HFFc6 (cell line): ENCODE results near the gene PPFIA3. TPM values are rescaled to one million over a fixed set of nuclear protein-coding genes. Genes with fewer than 3 reads are reported as not detected.
"Not testable (repeated sequence)": the region's sequence is repeated elsewhere in the genome, so short reads cannot be mapped to it uniquely, and the experiment has no call there.

Experiments used
- DNase-seq: peaks from one replicate; pipeline ENCODE4 v3.0.0-alpha.2; 2018
- H3K27ac Mint-ChIP-seq: 2 replicates; pipeline ENCODE4 v1.8.0; 2020; ENCODE audit warnings: mild to moderate bottlenecking, mixed read lengths
- H3K27me3 Mint-ChIP-seq: 2 replicates; pipeline ENCODE4 v1.8.0; 2021; ENCODE audit warnings: mild to moderate bottlenecking, moderate library complexity, mixed read lengths; ENCODE audit not compliant: insufficient read depth
- H3K36me3 Mint-ChIP-seq: 2 replicates; pipeline ENCODE4 v1.8.0; 2021; ENCODE audit warnings: low read depth, mixed read lengths
- H3K4me1 Mint-ChIP-seq: 2 replicates; pipeline ENCODE4 v1.8.0; 2020; ENCODE audit warnings: low read depth, mixed read lengths
- H3K4me3 Mint-ChIP-seq: 2 replicates; pipeline ENCODE4 v1.8.0; 2020; ENCODE audit warnings: mild to moderate bottlenecking, moderate library complexity, mixed read lengths
- H3K9me3 Mint-ChIP-seq: 2 replicates; pipeline ENCODE4 v1.8.0; 2020; ENCODE audit warnings: mild to moderate bottlenecking, mixed read lengths
- total RNA-seq, 6 experiments: library from RNA; stranded (reverse); fragmentation: NEBNext Ultra II Directional; extraction: Animal tissue kit (Norgen Biotek cat#: 25700); gene quantifications; 2 replicates in 1 of 6; 3 replicates in 5 of 6; pipeline ENCODE4 v1.2.3, GENCODE V29; 2021
- TF ChIP-seq, protein P1 (sequence below): fragments of 200-600 bp; sonication (generic); IDR thresholded peaks from 2 replicates; pipeline ENCODE4 v1.5.0; 2021; ENCODE audit warnings: antibody characterized with exemption, mild to moderate bottlenecking

The PPFIA3 gene
- total RNA-seq, 6 experiments from 2014 or later = 1.9 to 2.4 (median 2.3) TPM

DNA sequence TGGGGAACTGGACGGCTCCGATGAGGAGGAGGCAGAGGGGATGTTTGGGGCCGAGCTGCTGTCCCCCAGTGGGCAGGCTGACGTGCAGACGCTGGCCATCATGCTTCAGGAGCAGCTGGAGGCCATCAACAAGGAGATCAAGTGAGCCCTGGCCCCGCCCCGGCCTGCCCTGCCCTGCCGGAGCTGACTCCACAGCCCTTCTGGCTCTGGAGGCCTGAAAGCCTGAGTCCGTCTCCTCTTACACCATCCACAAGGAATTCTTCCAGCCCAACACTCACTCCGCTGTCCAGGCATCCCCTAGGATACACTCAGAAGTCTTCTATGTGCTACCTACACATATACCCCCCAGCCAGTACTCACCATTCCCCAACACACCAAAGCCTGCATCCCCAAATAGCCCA, 17.4 kb downstream of the PPFIA3 start:
- Mint-ChIP-seq H3K27me3 (peaks cover 10% of the 10 kb centered on the region), H3K36me3 (no peaks in the 10 kb centered on the region), H3K27ac (no peak overlapping the region), H3K9me3 (no peaks in the 10 kb centered on the region), H3K4me3 (no peak overlapping the region), H3K4me1 (no peaks in the 10 kb centered on the region)
- TF ChIP-seq, protein P1, sequence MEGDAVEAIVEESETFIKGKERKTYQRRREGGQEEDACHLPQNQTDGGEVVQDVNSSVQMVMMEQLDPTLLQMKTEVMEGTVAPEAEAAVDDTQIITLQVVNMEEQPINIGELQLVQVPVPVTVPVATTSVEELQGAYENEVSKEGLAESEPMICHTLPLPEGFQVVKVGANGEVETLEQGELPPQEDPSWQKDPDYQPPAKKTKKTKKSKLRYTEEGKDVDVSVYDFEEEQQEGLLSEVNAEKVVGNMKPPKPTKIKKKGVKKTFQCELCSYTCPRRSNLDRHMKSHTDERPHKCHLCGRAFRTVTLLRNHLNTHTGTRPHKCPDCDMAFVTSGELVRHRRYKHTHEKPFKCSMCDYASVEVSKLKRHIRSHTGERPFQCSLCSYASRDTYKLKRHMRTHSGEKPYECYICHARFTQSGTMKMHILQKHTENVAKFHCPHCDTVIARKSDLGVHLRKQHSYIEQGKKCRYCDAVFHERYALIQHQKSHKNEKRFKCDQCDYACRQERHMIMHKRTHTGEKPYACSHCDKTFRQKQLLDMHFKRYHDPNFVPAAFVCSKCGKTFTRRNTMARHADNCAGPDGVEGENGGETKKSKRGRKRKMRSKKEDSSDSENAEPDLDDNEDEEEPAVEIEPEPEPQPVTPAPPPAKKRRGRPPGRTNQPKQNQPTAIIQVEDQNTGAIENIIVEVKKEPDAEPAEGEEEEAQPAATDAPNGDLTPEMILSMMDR = no peak
- DNase-seq = no peak

DNA sequence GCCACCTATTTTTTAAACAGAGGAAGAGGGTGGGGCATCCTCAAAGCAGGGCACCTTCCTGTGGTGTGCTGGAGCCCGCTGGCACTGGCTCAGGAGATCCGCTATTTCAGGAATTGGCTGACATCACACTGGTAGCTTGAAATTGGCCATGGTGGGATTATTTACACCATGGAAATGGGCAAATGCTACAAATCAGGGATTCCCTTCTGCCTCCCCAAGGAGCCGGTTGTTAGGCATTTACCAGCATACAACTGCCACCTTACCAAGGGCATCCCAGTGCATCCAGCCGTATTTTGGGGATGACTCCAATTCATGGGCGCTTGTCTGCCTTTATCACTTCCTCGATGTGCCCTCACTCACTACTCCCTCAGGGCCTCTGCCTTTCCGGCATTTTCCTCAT, 21.6 kb downstream of the PPFIA3 start:
- H3K4me1 Mint-ChIP-seq = peaks cover 24% of the 10 kb centered on the region
- TF ChIP-seq, protein P1 = no peak
- H3K9me3 Mint-ChIP-seq = no peaks in the 10 kb centered on the region
- H3K36me3 Mint-ChIP-seq = no peaks in the 10 kb centered on the region
- no peak overlapping the region for H3K27ac Mint-ChIP-seq
- DNase-seq = no peak
- H3K4me3 Mint-ChIP-seq = peak overlapping the region; percentile 28; the same call in 1 of the 2 replicates
- peaks cover 8% of the 10 kb centered on the region for H3K27me3 Mint-ChIP-seq

DNA sequence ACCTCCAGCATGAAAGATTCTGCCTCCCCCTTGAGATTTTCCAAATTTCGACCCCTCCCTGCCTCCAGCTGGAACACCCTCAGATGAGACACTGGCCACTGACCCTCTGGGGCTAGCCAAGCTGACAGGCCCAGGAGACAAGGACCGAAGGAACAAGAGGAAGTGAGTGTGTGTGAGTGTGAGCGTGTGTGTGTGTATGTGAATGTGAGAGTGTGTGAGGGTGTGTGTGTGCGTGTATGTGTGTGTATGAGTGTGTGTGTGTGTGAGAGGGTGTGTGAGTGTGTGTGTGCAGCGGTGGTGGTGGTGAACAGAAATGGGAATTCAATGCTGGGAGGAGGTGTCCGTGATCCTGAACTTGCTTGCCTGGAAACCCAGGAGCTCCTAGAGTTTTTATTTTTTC, 22.0 kb downstream of the PPFIA3 start:
- Mint-ChIP-seq H3K4me1 (peaks cover 28% of the 10 kb centered on the region), H3K36me3 (no peaks in the 10 kb centered on the region), H3K9me3 (no peaks in the 10 kb centered on the region), H3K27ac (no peak overlapping the region), H3K27me3 (peaks cover 6% of the 10 kb centered on the region), H3K4me3 (peak overlapping the region; percentile 28)
- TF ChIP-seq, protein P1 = no peak
- no peak for DNase-seq

DNA sequence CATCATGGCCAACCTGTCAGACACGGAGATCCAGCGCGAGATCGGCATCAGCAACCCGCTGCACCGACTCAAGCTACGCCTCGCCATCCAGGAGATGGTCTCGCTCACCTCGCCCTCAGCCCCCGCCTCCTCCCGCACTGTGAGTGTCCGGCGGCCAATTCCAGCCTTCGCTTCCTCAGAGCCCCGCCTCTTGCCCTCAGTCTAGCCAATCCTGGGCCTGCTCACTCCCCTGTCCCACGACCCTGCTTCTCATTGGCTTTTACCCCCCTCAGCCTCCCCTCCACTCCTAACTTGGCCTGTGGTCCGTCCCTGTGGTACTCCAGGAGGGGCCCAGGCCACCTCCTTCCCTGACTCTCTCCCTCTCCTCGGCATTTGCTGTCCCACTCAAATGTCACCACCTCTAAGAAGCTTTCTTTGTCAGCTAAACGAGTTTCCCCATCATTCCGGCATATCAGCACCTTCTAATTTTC, 23.6 kb downstream of the PPFIA3 start:
- Mint-ChIP-seq H3K27ac (peak overlapping the region; percentile 52), H3K9me3 (no peaks in the 10 kb centered on the region), H3K27me3 (peaks cover 4% of the 10 kb centered on the region), H3K4me1 (peaks cover 30% of the 10 kb centered on the region), H3K36me3 (no peaks in the 10 kb centered on the region), H3K4me3 (peak overlapping the region; percentile 95)
- peak; percentile 85 for DNase-seq
- TF ChIP-seq, protein P1 = no peak

DNA sequence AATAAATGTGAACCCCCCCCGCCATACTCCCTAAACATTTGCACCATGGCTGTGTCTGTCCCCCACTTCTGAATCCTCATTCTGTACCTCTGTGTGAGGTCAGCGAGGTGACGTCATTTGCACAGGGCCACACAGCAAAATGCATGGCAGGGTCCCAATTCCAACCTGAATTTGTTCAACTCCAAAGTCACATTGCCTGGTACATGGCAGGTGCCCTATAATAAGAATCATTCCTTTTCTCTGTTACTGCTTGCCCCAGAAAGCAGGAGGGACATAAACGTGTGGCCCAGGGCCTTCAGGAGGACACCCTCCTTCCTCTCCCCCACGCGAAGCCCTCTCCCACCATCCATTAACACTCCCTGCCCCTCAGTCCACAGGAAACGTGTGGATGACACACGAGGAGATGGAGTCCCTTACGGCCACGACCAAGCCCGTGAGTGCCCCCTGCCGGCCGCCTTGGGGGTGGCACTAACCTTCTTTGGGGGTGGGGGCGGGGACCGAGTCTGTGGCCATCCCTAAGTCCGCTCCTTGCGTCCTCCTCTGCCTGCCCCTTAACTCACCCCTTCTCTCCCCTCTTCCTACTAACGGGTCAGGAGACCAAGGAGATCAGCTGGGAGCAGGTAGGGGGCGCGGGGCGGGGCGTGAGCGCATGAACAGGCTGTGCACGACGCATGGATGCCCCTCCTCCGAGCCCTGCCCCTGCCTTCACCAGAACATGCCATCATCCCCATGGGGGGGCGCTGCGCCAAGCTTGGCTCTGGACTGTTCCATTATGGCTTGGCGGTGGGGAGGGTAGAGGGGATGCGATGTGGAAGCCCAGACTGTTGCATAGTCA, 26.4 kb downstream of the PPFIA3 start:
- no peaks in the 10 kb centered on the region for H3K9me3 Mint-ChIP-seq
- DNase-seq = peak; percentile 55
- peak overlapping the region; percentile 58 for H3K27ac Mint-ChIP-seq
- H3K27me3 Mint-ChIP-seq = peaks cover 2% of the 10 kb centered on the region
- peak overlapping the region; percentile 63 for H3K4me3 Mint-ChIP-seq
- TF ChIP-seq, protein P1 = peak; percentile 96
- H3K4me1 Mint-ChIP-seq = peaks cover 37% of the 10 kb centered on the region
- H3K36me3 Mint-ChIP-seq = no peaks in the 10 kb centered on the region

DNA sequence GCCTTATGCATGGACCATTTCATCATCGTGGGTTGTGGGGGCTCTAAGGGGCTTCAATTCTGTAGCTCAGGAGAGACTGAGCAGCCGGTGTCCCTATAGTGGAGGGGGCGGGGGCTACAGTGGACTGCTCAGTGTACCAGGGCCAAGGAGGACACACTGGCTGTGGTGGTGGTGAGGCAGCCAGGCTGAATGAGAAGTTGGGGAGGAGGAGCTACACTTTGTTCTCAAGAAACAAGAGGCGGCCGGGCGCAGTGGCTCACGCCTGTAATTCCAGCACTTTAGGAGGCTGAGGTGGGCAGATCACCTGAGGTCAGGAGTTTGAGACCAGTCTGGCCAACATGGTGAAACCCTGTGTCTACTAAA, 27.0 kb downstream of the PPFIA3 start:
- H3K27ac Mint-ChIP-seq, DNase-seq, H3K27me3 Mint-ChIP-seq, H3K9me3 Mint-ChIP-seq, H3K36me3 Mint-ChIP-seq: not testable (repeated sequence)
- H3K4me3 Mint-ChIP-seq = peak overlapping the region; percentile 63; the same call in 1 of the 2 replicates
- peaks cover 37% of the 10 kb centered on the region for H3K4me1 Mint-ChIP-seq
